GM18858 (cell line): ENCODE results near the gene KRTAP21-2.
"Not testable (repeated sequence)": the region's sequence is repeated elsewhere in the genome, so short reads cannot be mapped to it uniquely, and the experiment has no call there.

Source experiments
- ATAC-seq: cut with Tn5 transposase; IDR thresholded peaks from one replicate; pipeline ENCODE4 v1.9.1; 2021; ENCODE audit not compliant: unreplicated experiment

The KRTAP21-2 gene

DNA sequence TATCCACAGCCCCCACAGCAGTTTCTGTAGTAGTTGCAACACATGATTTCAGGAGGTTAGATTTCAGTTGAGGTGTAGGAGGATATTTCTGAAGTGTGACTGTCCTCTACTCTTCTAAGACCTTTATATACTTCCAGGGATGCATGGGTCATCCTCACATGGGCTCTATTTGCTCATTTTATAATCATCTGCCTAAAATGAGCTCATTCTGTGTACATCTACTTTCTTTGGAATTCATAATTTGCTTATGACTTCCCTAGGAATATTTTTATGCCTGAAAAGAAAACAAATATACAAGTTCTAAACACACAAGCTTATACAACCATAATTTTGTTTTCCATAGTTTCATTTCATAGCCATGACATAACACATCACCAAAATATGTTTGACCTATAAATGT lies at the start of gene KRTAP21-2:
TSS of gene KRTAP21-2 (minus strand) at position 101 of the 400 bp plus-strand sequence. CDS start at position 44, 57 bp downstream.
- no peak for ATAC-seq

DNA sequence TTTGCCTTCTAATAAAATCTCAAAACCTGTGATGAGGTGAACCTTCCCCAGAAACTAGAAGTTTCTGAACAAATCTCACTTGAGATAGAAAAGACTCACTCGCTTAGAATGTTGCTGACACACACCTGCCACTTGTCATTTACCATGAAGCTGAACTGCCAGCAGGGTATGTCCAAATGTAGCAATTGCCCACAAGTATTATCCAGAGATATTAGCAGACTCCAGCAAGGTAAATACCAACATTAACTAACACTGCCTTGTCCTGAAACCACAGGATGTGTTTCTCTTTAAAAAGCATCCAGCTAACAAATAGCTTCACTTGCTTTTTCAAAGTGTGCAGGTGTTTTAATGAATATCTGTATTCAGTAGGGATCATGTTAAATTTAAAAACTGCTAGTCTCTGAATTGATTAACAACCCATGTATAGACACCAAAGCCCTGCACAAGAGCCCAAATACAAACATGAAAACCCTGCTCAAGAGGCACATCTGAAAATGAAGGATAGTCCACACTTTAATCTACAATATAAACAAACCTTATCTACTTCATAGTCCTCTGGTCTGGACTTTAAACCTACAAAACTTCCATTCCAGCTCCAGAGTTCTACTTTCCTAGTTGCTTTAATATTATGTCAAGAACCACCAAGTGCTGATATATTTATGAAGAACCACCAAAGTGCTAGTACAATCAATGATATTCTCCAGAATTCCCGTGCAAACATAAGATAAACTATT lies 46.7 kb upstream of the KRTAP21-2 start:
- ATAC-seq: no peak

DNA sequence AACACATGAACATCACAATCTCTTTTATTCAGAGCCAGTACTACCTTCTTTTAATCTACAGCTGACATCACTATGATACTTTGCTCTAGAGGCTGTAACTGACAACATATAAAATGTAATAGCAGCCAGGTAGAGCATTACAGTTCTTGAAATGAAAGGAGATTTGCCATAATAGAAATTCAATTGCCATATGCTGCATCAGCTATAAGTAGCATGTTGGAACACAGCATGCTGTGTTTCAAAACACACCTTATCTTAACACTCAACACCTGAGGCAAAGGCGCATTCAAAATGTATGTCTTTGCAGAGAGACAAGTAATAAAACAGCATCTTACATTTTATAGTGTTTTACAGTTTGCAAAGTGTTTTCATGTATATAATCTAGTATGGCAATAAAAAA lies 32.2 kb upstream of the KRTAP21-2 start:
- no peak for ATAC-seq

DNA sequence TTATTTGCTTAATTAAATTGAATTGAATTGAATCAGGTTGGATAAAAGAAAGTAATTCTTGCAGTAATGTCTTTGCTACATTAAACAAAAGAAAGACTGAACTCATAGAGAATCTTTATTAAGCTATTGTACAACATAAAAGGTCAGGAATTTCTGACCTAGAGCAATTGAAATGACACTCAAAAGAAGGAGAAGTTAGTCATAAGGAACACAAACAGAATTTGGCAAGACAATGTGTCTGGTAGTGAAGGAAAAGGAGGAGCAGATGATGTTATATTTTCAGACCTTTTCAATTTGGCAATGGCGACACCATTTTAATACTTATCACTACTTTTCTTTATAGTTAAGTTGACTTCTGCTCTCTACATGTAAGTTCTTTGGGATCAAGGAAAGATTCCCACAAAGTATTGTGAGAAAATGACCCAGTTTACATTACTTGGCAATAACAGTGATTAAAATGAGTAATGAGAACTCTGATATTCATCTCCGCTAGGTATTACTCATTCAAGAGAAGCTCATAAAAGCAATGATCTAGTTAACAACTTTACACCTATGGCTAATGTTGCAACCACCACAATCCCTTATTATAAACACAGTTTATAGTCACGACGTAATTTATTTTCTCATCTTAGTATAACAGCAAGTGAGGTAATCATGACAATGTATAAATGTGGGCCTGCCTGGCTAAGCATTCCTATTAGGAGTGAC lies 22.8 kb upstream of the KRTAP21-2 start:
- ATAC-seq: no peak

DNA sequence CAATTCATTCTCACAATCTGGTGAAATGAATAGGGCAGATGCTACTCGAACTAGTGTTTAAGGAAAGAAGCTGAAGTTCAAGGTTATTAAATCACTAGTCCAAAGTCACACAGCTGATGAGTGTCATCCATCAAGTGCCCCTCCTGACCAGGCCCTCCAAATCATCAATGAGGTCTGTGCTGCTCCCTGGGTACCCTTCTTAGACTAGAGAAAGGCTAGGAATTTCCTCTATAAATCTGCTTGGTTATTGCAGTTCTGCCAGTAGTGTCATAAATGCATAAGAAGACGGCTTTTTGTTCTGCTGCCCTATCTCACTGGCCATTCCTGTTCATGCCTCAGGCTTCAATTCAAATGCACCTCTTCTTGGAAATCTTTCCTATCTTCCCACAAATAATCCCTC lies 13.7 kb upstream of the KRTAP21-2 start:
- no peak for ATAC-seq

DNA sequence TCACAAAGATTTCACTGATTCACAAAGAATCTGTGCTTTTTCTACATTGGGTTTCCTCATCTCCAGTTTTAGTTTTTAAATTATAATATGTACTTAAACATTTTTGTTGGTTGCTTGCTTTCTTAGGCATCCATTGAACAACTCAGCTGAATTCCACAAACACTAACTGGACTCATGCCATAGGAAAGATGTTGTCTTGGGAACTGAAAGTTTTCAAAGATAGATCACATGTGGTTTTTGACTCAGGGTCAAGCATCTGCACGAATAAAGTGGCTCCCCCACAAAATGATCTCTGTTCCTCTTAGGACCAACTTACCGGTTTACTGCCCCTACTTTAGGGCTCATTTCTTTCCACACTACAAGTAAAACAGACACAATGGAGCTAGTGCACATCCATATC lies 11.2 kb upstream of the KRTAP21-2 start:
- no peak for ATAC-seq

DNA sequence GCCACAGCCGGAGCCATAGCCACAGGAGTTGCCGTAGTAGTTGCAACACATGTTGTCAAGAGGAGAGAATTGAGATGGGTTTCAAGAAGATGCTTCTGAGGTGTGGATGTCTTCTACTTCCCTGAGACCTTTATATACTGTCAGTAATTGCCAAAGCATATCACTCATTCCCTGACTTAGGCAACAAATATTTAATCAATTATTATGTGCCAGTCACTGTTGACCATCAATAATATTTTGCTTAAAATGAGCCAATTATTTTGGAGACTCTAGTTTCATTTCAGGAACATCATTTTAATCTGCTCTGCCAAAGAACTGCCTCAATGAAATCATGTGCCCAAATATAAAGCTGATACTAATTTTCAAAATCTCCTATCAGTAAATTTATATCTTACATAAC lies 8.3 kb upstream of the KRTAP21-2 start, which contains the start of gene KRTAP21-1:
TSS of gene KRTAP21-1 (minus strand) at position 101 of the 400 bp plus-strand sequence. CDS start at position 51, 50 bp downstream.
- ATAC-seq: not testable (repeated sequence)

DNA sequence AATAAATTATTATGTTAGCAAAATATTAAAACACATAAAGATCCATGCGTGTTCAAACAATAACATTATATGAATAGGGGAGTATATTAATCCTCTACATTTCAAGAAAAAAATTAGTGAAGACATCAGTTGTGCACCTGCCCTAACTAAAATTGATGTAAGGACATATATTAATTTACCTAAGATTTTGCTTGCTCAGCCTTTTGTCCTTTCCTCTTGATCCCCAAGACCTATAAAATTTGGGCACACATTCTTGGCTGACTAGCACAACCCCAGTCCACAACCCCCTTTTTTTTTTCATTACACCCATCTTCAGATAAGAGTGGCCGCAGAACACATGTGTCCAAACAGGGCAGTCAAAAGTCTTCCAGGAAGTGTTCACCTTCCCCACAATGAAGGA lies 6.6 kb downstream of the KRTAP21-2 start:
- no peak for ATAC-seq

DNA sequence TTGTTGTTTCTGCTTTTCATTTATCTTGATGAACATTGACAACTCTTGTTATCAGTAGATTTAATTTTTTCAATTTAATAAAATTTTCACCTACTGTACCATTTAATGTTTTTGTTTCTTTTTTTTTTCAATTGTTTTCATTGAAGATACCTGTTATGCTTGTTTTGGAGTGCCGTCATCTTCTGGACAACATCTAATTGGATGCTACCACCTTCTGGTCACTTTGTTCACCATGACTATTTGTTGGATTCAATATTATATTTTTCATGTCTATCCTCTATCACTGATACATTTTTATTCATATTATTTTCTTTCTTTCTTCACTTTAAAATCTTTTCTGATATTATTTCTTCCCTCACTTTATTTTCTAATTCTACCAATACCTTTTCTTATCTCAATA lies 14.0 kb downstream of the KRTAP21-2 start:
- no peak for ATAC-seq

DNA sequence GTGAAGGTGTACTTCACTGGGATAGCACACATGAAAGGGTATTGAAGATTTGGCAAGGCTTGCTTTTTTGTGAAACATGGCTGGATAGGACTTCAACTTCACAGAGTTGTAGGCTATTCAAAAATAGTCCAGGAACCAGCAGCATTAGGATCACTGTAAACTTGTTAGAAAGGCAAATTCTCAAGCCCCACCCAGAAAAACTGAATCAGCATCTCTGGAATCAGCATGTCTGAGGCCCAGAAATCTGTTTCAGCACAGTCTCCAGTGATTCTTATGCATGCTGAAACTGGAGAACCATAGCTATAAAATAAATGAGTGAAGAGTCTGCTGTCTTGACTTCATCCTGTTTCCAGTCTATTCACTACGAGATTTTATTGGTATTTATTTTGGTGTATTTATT lies 20.3 kb downstream of the KRTAP21-2 start:
- no peak for ATAC-seq

DNA sequence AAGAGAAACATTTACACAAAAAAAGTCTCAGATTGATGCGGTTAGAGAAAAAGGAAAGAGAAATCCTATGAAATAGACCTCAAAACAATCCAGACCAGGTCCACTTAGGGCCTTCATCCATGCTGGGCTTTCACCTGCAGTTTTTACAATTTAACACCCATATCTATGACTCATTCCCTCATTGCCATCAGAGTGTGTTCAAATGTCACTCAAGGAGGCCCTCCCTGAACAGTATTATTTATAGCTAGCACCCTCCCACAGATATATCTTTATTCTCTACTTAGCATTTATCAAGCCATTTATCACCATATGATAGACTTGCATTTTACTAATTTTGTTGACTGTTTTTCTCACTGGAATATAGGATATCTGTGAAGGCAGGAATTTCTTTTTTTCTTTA lies 27.7 kb downstream of the KRTAP21-2 start:
- ATAC-seq: no peak

DNA sequence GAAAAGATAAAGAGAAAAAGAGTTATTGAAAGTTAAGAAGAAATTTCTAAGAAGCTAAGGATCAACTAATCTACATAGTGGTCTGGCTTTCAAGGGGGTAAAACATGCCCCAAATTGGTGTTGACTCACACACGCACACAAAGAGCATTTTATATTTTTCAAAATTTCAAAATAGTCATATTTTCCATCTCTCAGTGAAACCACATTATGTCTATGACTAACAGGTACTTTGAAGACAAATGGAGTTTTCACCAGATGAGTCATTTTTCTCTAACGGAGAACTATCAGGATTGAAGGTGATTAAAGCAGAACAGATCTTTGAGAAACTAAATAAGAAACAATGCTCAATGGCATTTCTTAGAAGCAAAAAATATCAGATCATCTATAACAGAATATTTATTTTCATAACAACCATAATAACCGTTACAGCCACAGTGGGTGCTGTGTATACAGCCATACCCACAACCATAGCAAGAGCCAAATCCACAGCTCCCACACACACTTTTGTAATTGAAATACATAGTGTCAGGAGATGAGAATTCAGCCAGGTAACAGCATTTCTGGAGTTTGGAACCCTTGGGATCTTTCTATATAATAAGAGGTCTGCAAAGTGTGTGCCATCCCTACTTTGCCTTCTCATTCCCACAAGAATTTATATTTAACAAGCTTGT lies 28.7 kb downstream of the KRTAP21-2 start, which contains the start of gene KRTAP21-3:
TSS of gene KRTAP21-3 (minus strand) at position 539 of the 671 bp plus-strand sequence. CDS start at position 521, 18 bp downstream.
- ATAC-seq: peak; percentile 56

DNA sequence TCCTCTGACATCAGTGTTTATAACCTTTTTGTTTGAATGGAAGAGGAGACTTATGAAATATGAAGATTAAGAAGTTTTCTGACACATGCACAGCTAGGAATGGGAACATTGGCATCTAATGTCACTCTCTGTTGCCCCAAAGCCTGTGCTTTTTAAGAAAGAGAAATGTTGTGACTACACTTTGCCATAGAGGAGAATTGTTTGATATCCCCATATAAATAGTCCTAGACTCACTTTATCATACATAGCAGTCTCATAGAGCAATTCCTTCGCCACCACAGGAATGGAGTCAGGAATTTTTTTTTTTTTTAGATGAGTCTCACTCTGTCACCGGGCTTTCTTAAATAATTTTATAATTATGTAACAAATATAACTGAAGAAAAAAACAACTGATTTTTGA lies 30.0 kb downstream of the KRTAP21-2 start:
- ATAC-seq: no peak

DNA sequence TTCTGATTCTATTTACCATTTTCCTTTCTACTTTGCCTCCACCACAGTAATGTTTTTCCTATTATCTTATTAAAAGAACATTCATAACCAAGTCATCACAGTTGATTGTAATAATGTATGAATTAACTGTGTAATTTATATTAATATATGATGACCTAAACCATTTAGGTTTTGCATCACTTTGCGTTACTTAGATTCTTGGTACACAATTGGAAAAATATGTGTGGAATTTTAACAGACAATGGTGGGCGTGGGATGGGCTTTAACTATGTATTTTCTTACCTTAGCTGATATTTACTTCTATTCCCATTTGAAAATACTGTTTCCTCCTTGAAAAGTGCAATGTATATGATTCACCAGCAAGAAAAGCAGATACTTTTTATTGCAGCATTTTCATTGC lies 32.1 kb downstream of the KRTAP21-2 start:
- no peak for ATAC-seq

DNA sequence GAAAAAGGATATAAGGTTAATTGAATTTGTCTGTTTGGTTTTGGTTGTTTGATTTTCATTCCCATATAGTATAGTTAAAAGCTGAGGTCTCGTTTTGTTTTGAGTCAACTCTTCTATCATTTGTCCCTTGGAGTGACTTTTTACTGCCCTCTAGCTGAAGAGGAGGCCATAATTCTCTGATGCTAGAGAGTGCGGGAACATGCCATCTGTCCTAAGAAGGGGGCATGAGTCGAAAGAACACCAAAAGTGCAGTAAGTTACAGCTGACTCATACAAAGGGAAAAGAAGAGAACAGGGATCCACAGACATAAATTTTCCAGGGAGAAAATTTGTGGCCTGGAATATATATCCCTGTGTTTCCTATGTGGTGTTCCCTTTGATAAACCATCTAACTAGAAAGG lies 32.6 kb downstream of the KRTAP21-2 start:
- no peak for ATAC-seq

DNA sequence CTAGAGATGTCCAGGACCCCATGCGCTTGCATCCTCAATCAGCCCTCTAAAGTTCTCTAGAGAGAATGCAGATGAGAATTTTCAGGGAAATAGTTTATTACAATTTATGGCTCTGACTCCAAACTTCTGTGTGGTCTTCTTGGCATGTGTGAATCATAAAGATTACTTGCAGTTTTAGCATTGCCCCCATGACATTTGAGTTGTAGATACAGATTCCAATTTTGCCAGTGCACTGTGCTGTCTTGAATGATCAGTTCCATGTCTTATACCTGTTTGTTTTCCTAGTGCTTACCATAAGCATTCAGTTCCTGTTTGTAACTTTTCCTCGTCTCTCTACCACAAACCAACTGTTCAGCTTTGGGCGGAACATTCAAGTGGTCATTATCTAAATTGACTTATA lies 33.3 kb downstream of the KRTAP21-2 start:
- ATAC-seq: no peak

DNA sequence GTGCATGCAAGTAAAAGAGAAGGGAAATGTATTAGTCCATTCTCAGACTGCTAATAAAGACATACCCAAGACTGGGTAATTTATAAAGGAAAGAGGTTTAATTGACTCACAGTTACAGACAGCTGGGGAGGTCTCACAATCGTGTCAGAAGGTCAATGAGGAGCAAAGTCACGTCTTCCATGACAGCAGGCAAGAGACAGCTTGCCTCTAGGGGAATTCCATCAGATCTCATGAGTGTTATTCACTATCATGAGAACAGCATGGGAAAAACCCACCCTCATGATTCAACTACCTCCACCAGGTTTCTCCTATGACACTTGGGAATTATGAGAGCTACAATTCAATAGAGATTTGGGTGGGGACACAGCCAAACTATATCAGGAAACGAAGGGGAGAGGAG lies 36.6 kb downstream of the KRTAP21-2 start:
- ATAC-seq: no peak

DNA sequence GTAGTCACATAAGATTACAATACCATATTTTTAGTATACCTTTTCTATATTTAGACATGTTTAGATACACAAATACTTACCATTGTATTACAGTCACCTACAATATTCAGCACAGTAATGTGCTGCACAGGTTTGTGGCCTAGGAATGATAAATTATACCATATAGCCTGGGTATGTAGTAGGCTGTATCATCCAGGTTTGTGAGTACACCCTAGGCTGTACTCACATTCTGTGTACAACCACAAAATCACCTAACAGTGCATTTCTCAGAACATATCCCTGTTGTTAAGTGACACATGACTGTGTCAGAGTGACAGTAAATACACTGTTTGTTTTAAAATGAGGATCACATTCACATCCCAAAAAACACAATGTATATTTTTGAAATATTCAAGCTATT lies 39.6 kb downstream of the KRTAP21-2 start:
- ATAC-seq: no peak
